H9 (cell line): ENCODE measurements around the gene GRB2. TPM values are rescaled to one million over a fixed set of nuclear protein-coding genes. Genes with fewer than 3 reads are reported as not detected.

Experiments used
- DNase-seq: peaks from one replicate; pipeline ENCODE4 v3.0.0-alpha.2; 2017
- H2AFZ ChIP-seq: one replicate; pipeline ENCODE4 v1.6.1; 2013; ENCODE audit warnings: mild to moderate bottlenecking, low read length, control low read depth, moderate library complexity
- H2AK5ac ChIP-seq: 2 replicates; pipeline ENCODE4 v1.6.1; 2013; ENCODE audit warnings: low read length, control low read depth, mixed read lengths; ENCODE audit not compliant: insufficient read length
- H2BK120ac ChIP-seq: one replicate; pipeline ENCODE4 v1.6.1; 2013; ENCODE audit warnings: low read depth, mild to moderate bottlenecking, low read length, control low read depth, inconsistent platforms; ENCODE audit not compliant: poor library complexity, severe bottlenecking
- H2BK12ac ChIP-seq: 2 replicates; pipeline ENCODE4 v1.6.1; 2013; ENCODE audit warnings: low read length, control low read depth, mixed read lengths, low read depth; ENCODE audit not compliant: insufficient read length
- H2BK15ac ChIP-seq: 2 replicates; pipeline ENCODE4 v1.6.1; 2013; ENCODE audit warnings: low read depth, low read length, control low read depth
- H2BK20ac ChIP-seq: one replicate; pipeline ENCODE4 v1.6.1; 2013; ENCODE audit warnings: low read depth, mild to moderate bottlenecking, low read length, control low read depth, inconsistent platforms; ENCODE audit not compliant: poor library complexity, severe bottlenecking
- H2BK5ac ChIP-seq: 2 replicates; pipeline ENCODE4 v1.6.1; 2013; ENCODE audit warnings: low read length, control low read depth, mixed read lengths; ENCODE audit not compliant: insufficient read length
- H3K14ac ChIP-seq: 2 replicates; pipeline ENCODE4 v1.6.1; 2013; ENCODE audit warnings: low read length, control low read depth; ENCODE audit not compliant: insufficient read depth
- H3K18ac ChIP-seq: 2 replicates; pipeline ENCODE4 v1.6.1; 2013; ENCODE audit warnings: low read depth, mild to moderate bottlenecking, mixed read lengths, low read length, control low read depth; ENCODE audit not compliant: insufficient read length
- H3K23ac ChIP-seq: 2 replicates; pipeline ENCODE4 v1.6.1; 2013; ENCODE audit warnings: low read length, control low read depth, mixed read lengths, low read depth; ENCODE audit not compliant: insufficient read length
- H3K23me2 ChIP-seq: 2 replicates; pipeline ENCODE4 v1.6.1; 2013; ENCODE audit warnings: low read depth, mild to moderate bottlenecking, mixed read lengths, low read length, control low read depth; ENCODE audit not compliant: insufficient read length, poor library complexity, severe bottlenecking
- H3K27ac ChIP-seq: 2 replicates; pipeline ENCODE4 v1.5.1; 2013; ENCODE audit warnings: low read length, control low read depth, mixed read lengths, low read depth; ENCODE audit not compliant: insufficient read length
- H3K27me3 ChIP-seq: 2 replicates; pipeline ENCODE4 v1.6.1; 2013; ENCODE audit warnings: low read length, control low read depth, inconsistent platforms; ENCODE audit not compliant: insufficient read depth
- H3K4ac ChIP-seq: 2 replicates; pipeline ENCODE4 v1.6.1; 2013; ENCODE audit warnings: low read depth, mild to moderate bottlenecking, control low read depth, inconsistent platforms, low read length, moderate library complexity
- H3K4me1 ChIP-seq: 2 replicates; pipeline ENCODE4 v1.6.1; 2013; ENCODE audit warnings: low read length, control low read depth, inconsistent platforms; ENCODE audit not compliant: insufficient read depth
- H3K4me2 ChIP-seq: 2 replicates; pipeline ENCODE4 v1.6.1; 2013; ENCODE audit warnings: low read length, control low read depth, mixed read lengths; ENCODE audit not compliant: insufficient read length, insufficient read depth
- H3K56ac ChIP-seq: 2 replicates; pipeline ENCODE4 v1.6.1; 2013; ENCODE audit warnings: low read depth, mild to moderate bottlenecking, mixed read lengths, low read length, control low read depth; ENCODE audit not compliant: insufficient read length
- H3K79me1 ChIP-seq: 2 replicates; pipeline ENCODE4 v1.6.1; 2013; ENCODE audit warnings: low read depth, mild to moderate bottlenecking, moderate library complexity, low read length, control low read depth, inconsistent platforms; ENCODE audit not compliant: insufficient read depth, poor library complexity, severe bottlenecking
- H3K79me2 ChIP-seq: 2 replicates; pipeline ENCODE4 v1.6.1; 2013; ENCODE audit warnings: low read length, control low read depth, inconsistent platforms; ENCODE audit not compliant: insufficient read depth
- H3K9ac ChIP-seq: 2 replicates; pipeline ENCODE4 v1.6.1; 2013; ENCODE audit warnings: low read length, control low read depth, mixed read lengths; ENCODE audit not compliant: insufficient read length; ENCODE audit errors: extremely low read depth
- H3K9me3 ChIP-seq: one replicate; pipeline ENCODE4 v1.6.1; 2013; ENCODE audit warnings: low read depth, low read length, inconsistent platforms; ENCODE audit not compliant: control insufficient read depth
- H3T11ph ChIP-seq: one replicate; pipeline ENCODE4 v1.6.1; 2013; ENCODE audit warnings: mild to moderate bottlenecking, low read length, control low read depth, inconsistent platforms
- H4K20me1 ChIP-seq: one replicate; pipeline ENCODE4 v1.6.1; 2013; ENCODE audit not compliant: control insufficient read depth, insufficient read length, insufficient read depth
- H4K5ac ChIP-seq: 2 replicates; pipeline ENCODE4 v1.6.1; 2013; ENCODE audit warnings: low read depth, mild to moderate bottlenecking, mixed read lengths, low read length, control low read depth; ENCODE audit not compliant: insufficient read length
- H4K8ac ChIP-seq: replicated peaks from 2 replicates; pipeline ENCODE4 v1.6.1; 2013; ENCODE audit warnings: low read length, control low read depth, mixed read lengths, low read depth; ENCODE audit not compliant: insufficient read length
- H4K91ac ChIP-seq: 2 replicates; pipeline ENCODE4 v1.6.1; 2013; ENCODE audit warnings: low read depth, mild to moderate bottlenecking, moderate library complexity, mixed read lengths, low read length, control low read depth; ENCODE audit not compliant: insufficient read length
- H3K27ac Mint-ChIP-seq, 3 experiments: 2 replicates in 2 of 3; 3 replicates in 1 of 3; pipeline ENCODE4 v1.8.0; 2020 to 2021; ENCODE audit warnings: mixed read lengths in 3 of 3, mild to moderate bottlenecking in 1 of 3, moderate library complexity in 1 of 3
- H3K27me3 Mint-ChIP-seq: 2 replicates; pipeline ENCODE4 v1.8.0; 2021; ENCODE audit warnings: low read depth, mild to moderate bottlenecking, moderate library complexity, mixed read lengths
- H3K36me3 Mint-ChIP-seq, 3 experiments: 2 replicates in 2 of 3; 3 replicates in 1 of 3; pipeline ENCODE4 v1.8.0; 2020 to 2021; ENCODE audit warnings: low read depth in 3 of 3, mixed read lengths in 3 of 3; ENCODE audit not compliant: insufficient read depth in 1 of 3
- H3K4me1 Mint-ChIP-seq, 2 experiments: 2 replicates each; pipeline ENCODE4 v1.8.0; 2020; ENCODE audit warnings: mixed read lengths in 2 of 2
- H3K4me3 Mint-ChIP-seq, 2 experiments: 2 replicates in 1 of 2; 3 replicates in 1 of 2; pipeline ENCODE4 v1.8.0; 2020 to 2021; ENCODE audit warnings: mild to moderate bottlenecking in 2 of 2, mixed read lengths in 2 of 2, moderate library complexity in 1 of 2
- H3K9me3 Mint-ChIP-seq, 2 experiments: 2 replicates in 1 of 2; 3 replicates in 1 of 2; pipeline ENCODE4 v1.8.0; 2020; ENCODE audit warnings: mild to moderate bottlenecking in 2 of 2, mixed read lengths in 2 of 2, moderate library complexity in 1 of 2
- CTCF ChIP-seq: fragments of 200-600 bp; sonication (generic); conservative IDR thresholded peaks from 3 replicates; pipeline ENCODE4 v1.8.0; 2021; ENCODE audit warnings: antibody characterized with exemption, mild to moderate bottlenecking
- WGBS: extraction: QIAGEN DNeasy Blood & Tissue Kit; methylation state at CpG from one replicate; pipeline ENCODE4 v1.1.7; 2013; ENCODE audit warnings: missing lambda C conversion rate, low lambda C conversion rate, mixed read lengths; ENCODE audit not compliant: insufficient read length; ENCODE audit errors: extremely low coverage; 5-methylcytosine and 5-hydroxymethylcytosine counted together
- total RNA-seq: library from RNA; stranded (reverse); gene quantifications from 2 replicates; pipeline ENCODE4 v1.2.1, GENCODE V29; 2021

The GRB2 gene
- total RNA-seq, 1 experiment from 2014 or later, result 91.7 TPM

GRCh38 chr17:75367312-75367711 lies 38.2 kb downstream of the GRB2 start:
- H3K4ac ChIP-seq, result no peak overlapping the region
- H3K79me2 ChIP-seq, result peaks cover 9% of the 10 kb centered on the region; the same call in 1 of the 2 replicates
- no peak overlapping the region for H2AK5ac ChIP-seq
- Mint-ChIP-seq H3K36me3 (no peaks in the 10 kb centered on the region; a peak in 2 of 7 replicates), H3K27ac (peak overlapping the region in 1 of 3 experiments; percentile 68; a peak in 1 of 7 replicates), H3K4me3 (no peak overlapping the region), H3K27me3 (no peaks in the 10 kb centered on the region), H3K9me3 (no peaks in the 10 kb centered on the region), H3K4me1 (peaks cover 46 to 49% of the 10 kb centered on the region in 2 experiments)
- TF ChIP-seq CTCF, result no peak
- no peak overlapping the region for H2AFZ ChIP-seq
- H4K5ac ChIP-seq, result no peak overlapping the region
- no peak overlapping the region for H3K14ac ChIP-seq
- H2BK12ac ChIP-seq, result no peak overlapping the region
- no peaks in the 10 kb centered on the region for H3K27me3 ChIP-seq
- no peak overlapping the region for H2BK120ac ChIP-seq
- H3K56ac ChIP-seq, result no peak overlapping the region
- no peak overlapping the region for H3K9ac ChIP-seq
- no peak overlapping the region for H2BK5ac ChIP-seq
- H4K91ac ChIP-seq, result no peak overlapping the region
- no peak for DNase-seq
- no peak overlapping the region for H2BK15ac ChIP-seq
- H3K4me2 ChIP-seq, result no peak overlapping the region
- no peaks in the 10 kb centered on the region; the same call in 1 of the 2 replicates for H3K4me1 ChIP-seq
- no peak overlapping the region for H3T11ph ChIP-seq
- no peak overlapping the region for H3K27ac ChIP-seq
- H4K20me1 ChIP-seq, result no peaks in the 10 kb centered on the region
- H4K8ac ChIP-seq, result no peak overlapping the region
- H2BK20ac ChIP-seq, result no peak overlapping the region
- peaks cover 4% of the 10 kb centered on the region for H3K79me1 ChIP-seq
- H3K9me3 ChIP-seq, result no peaks in the 10 kb centered on the region
- H3K23ac ChIP-seq, result no peak overlapping the region
- no peak overlapping the region for H3K18ac ChIP-seq
- no CpG with 5 or more reads among the region's 1 CpG for WGBS
- no peaks in the 10 kb centered on the region for H3K23me2 ChIP-seq
